Glomerular visceral epithelial cell (primary cell): ENCODE data around the gene PRKX.
"Not testable (repeated sequence)": the region's sequence is repeated elsewhere in the genome, so short reads cannot be mapped to it uniquely, and the experiment has no call there.

Source experiments
- DNase-seq: peaks from one replicate; pipeline ENCODE4 v3.0.0-alpha.2; 2016; ENCODE audit errors: extremely low spot score

PRKX gene

DNA sequence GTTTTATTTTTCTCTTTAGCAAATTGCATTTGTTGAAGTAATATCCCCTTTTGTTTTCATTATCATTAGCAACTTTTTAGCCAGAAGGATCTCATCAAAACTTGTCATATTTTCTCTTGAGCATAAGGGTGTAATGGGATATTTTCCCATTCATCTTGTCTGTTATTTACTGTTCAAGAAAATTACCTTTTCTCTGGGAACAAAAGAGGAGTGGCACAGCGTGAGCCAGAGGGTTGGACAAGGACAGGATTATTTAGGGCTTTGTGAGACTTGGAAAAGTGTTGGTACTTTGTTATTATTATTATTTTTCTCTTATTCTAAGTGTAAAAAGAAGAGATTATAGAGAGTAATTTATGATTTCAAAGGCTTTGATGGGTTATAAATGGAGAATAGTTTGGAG, 135.9 kb downstream of the PRKX start:
- DNase-seq = no peak

DNA sequence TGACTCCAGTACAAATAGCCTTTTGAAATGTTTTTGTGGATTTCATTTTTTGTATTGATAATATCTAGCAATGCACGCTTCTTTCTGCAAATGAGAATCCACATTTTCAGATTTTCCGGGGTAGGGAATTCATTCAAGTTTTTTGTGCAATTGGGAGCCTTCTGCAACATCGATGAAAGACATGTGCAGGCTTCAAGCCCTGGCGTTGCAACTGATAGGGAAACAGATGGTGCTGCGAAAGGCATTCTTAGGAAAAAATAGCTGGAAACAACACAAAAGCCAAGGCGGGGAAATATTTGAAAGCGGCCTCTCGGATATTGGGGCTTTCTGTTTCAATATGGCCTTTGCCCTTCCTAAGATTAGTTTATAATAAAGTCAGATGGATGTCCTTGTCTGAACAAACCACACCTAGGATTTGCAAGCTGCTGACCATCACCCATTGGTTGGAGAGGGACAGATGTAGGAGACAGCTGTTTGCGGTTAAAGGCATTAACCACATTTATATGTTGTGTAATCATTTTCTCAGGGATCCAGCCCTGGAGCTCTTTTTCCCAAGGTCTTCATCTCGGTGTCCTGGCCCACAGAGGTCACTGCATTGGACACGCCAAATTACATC, 136.5 kb downstream of the PRKX start:
- no peak for DNase-seq

DNA sequence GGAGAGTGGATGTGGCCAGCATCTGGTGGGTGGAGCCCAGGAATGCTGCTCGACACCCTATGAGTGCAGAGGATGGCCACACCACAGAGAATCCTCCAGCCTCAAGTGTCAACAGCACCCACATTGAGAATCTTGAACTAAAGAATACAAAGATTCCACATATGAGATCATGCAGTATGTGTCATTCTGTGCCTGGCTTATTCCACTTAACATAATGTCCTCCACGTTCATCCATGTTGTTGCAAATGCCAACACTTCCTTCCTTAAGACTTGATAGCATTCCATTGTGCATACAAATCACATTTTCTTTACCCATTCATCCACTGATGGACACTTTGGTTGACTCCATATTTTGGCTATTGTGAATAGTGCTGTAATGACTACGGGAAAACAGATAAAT, 145.8 kb downstream of the PRKX start:
- DNase-seq = no peak

DNA sequence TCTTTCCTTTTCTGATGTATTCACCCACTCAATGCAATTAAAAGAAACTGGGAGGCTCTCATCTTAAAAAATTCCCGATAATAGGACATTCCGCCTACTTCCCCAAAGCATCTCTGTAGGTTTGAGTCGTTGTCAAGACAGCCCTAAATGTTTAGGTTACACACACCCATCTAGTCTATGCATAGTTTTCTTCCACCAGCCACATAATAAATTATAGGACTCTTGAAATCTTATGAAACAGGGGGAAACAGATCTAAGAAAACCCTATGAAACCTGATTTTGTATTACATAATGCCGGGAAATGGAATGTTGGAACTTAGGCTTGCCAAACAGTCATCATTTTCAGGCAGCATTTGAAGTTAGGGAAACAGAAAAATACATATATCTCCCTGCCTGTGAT, 150.0 kb downstream of the PRKX start:
- DNase-seq = no peak

DNA sequence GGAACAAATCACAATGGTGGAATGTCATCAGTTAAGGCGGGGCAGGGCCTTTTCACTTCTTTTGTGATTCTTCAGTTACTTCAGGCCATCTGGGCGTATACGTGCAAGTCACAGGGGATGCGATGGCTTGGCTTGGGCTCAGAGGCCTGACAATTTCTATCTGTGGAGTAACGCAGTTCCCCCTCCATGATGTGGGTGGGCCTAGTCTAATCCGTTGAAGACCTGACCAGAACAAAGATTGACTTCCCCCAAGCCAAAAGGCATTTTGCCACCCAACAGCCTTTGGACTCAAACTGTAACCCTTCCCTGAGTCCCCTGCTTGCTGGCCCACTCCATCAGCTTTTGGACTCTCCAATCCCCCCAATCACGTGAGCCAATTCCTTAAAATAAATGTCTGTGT, 153.4 kb downstream of the PRKX start:
- DNase-seq = not testable (repeated sequence)
